ENCODE measurements around the gene PLA2G4F.

DNA sequence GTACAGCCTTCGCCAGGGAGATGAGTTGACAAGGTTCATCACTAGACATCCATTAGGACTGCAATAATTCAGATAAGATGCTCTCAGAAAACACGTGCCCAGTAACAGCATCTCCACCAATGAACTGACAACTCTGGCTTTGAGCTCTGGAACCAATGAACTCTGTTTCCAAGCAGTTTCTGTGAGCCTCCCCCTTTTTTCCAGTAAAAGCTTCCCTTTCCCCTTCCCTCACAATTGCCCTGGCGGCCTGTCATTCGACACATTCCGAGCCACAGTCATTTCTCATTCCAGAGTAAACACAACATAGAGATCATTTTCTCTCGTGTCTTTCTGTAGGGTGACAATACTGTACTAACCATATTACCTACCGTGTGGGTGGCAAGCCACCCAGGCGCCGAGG is 65.7 kb downstream of the PLA2G4F start:
- TF ChIP-seq, protein P1, sequence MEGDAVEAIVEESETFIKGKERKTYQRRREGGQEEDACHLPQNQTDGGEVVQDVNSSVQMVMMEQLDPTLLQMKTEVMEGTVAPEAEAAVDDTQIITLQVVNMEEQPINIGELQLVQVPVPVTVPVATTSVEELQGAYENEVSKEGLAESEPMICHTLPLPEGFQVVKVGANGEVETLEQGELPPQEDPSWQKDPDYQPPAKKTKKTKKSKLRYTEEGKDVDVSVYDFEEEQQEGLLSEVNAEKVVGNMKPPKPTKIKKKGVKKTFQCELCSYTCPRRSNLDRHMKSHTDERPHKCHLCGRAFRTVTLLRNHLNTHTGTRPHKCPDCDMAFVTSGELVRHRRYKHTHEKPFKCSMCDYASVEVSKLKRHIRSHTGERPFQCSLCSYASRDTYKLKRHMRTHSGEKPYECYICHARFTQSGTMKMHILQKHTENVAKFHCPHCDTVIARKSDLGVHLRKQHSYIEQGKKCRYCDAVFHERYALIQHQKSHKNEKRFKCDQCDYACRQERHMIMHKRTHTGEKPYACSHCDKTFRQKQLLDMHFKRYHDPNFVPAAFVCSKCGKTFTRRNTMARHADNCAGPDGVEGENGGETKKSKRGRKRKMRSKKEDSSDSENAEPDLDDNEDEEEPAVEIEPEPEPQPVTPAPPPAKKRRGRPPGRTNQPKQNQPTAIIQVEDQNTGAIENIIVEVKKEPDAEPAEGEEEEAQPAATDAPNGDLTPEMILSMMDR (IDR thresholded peaks at IDR 0.05) = no peak
- TF ChIP-seq POLR2A (IDR thresholded peaks at IDR 0.05) = no peak
- no peak for TF ChIP-seq POLR2AphosphoS5 (IDR thresholded peaks at IDR 0.05; ENCODE audit: insufficient read depth in 1 of 2, low read depth in 1 of 2)
